ENCODE results near the gene MCEMP1.

DNA sequence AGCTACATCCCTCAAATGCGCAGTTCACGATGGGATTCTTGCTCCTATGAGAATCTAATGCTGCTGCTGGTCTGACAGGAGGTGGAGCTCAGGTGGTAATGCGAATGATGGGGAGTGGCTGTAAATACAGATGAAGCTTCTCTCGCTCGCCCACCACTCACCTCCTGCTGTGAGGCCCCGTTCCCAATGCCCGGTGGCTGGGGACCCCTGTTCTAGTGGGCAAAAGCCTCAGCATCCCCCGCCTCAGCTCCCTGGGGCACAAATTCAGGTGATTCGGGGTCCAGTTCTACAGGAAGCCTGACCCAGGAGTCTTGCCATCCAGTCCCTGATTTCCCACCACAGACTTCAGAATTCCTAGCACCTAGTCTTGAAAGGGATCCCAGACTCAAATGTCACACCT lies 4.4 kb upstream of the MCEMP1 start:
- TF ChIP-seq, protein P1, sequence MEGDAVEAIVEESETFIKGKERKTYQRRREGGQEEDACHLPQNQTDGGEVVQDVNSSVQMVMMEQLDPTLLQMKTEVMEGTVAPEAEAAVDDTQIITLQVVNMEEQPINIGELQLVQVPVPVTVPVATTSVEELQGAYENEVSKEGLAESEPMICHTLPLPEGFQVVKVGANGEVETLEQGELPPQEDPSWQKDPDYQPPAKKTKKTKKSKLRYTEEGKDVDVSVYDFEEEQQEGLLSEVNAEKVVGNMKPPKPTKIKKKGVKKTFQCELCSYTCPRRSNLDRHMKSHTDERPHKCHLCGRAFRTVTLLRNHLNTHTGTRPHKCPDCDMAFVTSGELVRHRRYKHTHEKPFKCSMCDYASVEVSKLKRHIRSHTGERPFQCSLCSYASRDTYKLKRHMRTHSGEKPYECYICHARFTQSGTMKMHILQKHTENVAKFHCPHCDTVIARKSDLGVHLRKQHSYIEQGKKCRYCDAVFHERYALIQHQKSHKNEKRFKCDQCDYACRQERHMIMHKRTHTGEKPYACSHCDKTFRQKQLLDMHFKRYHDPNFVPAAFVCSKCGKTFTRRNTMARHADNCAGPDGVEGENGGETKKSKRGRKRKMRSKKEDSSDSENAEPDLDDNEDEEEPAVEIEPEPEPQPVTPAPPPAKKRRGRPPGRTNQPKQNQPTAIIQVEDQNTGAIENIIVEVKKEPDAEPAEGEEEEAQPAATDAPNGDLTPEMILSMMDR (IDR thresholded peaks at IDR 0.05) = no peak
- TF ChIP-seq POLR2A (IDR thresholded peaks at IDR 0.05) = no peak

Data from esophagus squamous epithelium (tissue), 4 donors.